Activated T-cell treated with anti-CD3 and anti-CD28 coated beads, Interleukin-2, amount 50 U/mL, for 24 hours (primary cell): ENCODE measurements around the gene DHX29.
A peak's percentile ranks its signal among the peaks of the same experiment; 100 is the strongest.

Experiments
- DNase-seq: peaks from one replicate; pipeline ENCODE4 v3.0.0-alpha.2; 2020
- H3K27ac Mint-ChIP-seq: 2 replicates; pipeline ENCODE4 v1.8.0; 2020; ENCODE audit warnings: mild to moderate bottlenecking, mixed read lengths
- H3K27me3 Mint-ChIP-seq: 2 replicates; pipeline ENCODE4 v1.8.0; 2020; ENCODE audit warnings: mixed read lengths
- H3K36me3 Mint-ChIP-seq: 2 replicates; pipeline ENCODE4 v1.8.0; 2020; ENCODE audit warnings: low read depth, mixed read lengths
- H3K4me1 Mint-ChIP-seq: 2 replicates; pipeline ENCODE4 v1.8.0; 2020; ENCODE audit warnings: low read depth, mixed read lengths
- H3K4me3 Mint-ChIP-seq: 2 replicates; pipeline ENCODE4 v1.8.0; 2020; ENCODE audit warnings: mild to moderate bottlenecking, moderate library complexity, mixed read lengths
- H3K9me3 Mint-ChIP-seq: 2 replicates; pipeline ENCODE4 v1.8.0; 2020; ENCODE audit warnings: mixed read lengths

DHX29 gene

DNA sequence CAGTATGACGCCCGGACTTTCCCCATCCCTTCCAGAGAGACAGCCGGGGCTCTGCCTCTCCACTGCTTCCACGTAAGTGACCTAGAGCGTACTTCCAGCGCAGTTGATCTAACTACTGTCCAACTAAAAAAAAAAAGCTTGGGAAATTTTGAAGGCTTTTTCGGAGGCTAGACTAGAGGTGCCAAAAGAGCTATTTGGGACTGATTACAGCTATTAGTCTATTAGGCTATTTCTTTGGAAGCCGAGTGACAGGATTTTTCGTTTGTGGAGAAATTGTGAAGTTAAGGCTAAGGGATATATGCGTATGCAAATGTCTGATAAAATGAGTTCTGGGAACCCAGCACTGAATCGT is 75.6 kb downstream of the DHX29 start:
- Mint-ChIP-seq H3K4me3 (peak overlapping the region; percentile 71), H3K27me3 (peaks cover 89% of the 10 kb centered on the region), H3K27ac (peak overlapping the region; percentile 30), H3K36me3 (no peaks in the 10 kb centered on the region), H3K4me1 (peaks cover 41% of the 10 kb centered on the region), H3K9me3 (no peaks in the 10 kb centered on the region)
- DNase-seq: no peak

DNA sequence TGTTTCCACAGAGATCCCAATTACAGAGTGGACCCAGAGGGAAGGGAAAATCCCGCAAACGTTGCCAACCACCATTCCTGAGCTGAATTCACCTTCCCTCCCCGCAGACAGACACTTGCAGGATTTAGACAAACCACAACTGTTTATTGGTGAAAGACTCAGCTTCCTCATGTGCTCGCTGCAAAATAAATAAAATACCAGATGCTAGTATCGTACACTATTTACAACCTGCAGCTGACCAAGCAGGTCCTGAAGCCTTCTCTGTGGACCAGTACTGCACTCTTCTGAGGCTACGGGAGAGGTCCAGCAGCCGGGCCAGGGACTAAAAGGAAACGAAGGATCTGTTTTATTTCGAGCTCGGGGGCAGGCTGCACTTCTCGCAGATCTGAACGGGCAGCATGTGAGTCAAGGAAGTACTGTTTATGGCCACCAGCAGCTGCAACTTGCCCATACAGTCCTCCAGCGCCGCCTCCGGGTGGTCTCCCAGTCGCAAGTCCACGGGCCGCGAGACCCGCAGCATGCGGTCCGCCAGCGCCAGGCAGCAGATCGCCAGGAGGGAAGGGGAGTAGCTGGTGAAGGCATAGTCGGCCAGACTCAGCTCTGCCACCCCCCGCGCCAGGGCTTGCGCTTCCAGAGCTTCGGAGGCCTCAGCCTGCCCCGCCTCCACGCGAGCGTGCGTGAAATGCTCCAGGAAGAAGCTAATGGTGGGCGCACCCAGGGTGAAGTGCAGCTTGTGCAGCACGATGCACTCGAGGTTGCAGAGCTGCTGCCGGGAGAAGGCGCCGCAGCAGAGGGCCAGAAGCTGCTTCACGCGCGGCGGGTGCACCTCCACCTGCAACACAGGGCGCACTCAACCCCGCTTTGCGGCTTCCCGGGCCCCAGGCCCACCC is 76.2 kb downstream of the DHX29 start:
- peak; percentile 62 for DNase-seq
- no peaks in the 10 kb centered on the region for H3K36me3 Mint-ChIP-seq
- peaks cover 85% of the 10 kb centered on the region for H3K27me3 Mint-ChIP-seq
- peak overlapping the region; percentile 71 for H3K4me3 Mint-ChIP-seq
- no peaks in the 10 kb centered on the region for H3K9me3 Mint-ChIP-seq
- no peak overlapping the region for H3K27ac Mint-ChIP-seq
- H3K4me1 Mint-ChIP-seq: peaks cover 42% of the 10 kb centered on the region

DNA sequence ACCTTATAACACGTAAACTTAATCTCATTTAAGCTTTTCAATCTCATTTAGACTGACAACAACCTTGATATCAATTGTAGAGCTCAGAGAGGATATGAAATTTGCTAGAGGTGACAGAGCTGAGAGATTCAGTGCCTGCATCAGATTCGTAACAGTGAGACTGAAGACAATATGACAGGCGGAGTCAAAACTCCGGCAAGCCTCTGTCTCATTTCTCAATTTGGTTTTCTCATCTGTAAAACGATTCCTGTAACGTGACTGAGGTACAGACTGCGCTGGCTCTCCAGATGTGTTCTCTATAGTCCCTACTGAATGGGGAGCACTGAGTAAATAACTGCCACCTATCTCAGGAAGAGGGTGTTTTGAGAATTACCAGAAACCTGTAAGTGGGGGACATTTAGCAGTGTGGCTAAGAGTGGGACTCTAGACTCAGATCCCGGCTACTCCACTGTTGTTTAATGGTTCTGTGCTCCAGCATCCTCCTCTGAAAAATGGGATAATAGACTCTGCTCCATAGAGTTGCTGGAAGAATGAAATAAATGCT is 77.3 kb downstream of the DHX29 start:
- Mint-ChIP-seq H3K36me3 (no peaks in the 10 kb centered on the region), H3K4me3 (no peak overlapping the region), H3K4me1 (peaks cover 45% of the 10 kb centered on the region), H3K9me3 (no peaks in the 10 kb centered on the region), H3K27me3 (peaks cover 85% of the 10 kb centered on the region), H3K27ac (no peak overlapping the region)
- DNase-seq: no peak

DNA sequence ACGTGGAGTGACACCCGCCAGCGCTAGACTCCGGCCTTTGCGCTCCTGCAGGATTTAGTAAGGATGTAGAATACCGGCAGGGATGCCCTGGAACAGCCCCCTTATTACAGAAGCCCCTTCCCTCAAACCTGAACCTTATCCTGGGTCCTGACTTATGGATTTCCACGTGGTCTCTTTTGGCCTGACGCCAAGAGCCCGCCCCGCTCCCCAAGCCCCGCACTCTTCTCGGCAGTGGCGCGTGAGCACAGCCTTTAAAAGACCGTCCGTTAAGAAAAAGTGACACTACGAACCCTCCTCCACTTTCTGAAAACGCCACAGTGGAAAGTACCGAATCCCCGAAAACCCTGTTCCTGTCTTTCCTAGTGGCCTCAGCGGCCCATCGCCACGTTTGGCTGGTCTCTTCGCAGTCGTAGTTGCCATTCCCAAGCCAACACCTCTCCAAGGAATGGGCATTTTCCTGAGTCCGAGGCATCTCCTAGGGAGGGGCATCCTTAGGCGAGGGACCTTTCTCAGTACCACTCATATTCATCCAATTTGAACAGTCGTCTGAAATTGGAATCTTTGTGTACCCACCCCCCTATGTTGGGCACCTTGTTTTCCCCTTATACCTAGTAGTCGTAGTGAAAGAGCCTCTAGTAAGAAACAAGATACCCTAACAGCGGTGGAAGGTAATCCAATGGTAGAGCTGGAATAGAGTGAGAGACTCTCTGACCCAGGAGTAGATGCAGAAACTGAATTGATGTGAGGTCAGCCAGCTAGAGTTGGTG is 79.6 kb downstream of the DHX29 start:
- Mint-ChIP-seq H3K4me3 (peak overlapping the region; percentile 58), H3K36me3 (no peaks in the 10 kb centered on the region), H3K27me3 (peaks cover 92% of the 10 kb centered on the region), H3K9me3 (no peaks in the 10 kb centered on the region), H3K27ac (peak overlapping the region; percentile 6), H3K4me1 (peaks cover 49% of the 10 kb centered on the region)
- DNase-seq: no peak

DNA sequence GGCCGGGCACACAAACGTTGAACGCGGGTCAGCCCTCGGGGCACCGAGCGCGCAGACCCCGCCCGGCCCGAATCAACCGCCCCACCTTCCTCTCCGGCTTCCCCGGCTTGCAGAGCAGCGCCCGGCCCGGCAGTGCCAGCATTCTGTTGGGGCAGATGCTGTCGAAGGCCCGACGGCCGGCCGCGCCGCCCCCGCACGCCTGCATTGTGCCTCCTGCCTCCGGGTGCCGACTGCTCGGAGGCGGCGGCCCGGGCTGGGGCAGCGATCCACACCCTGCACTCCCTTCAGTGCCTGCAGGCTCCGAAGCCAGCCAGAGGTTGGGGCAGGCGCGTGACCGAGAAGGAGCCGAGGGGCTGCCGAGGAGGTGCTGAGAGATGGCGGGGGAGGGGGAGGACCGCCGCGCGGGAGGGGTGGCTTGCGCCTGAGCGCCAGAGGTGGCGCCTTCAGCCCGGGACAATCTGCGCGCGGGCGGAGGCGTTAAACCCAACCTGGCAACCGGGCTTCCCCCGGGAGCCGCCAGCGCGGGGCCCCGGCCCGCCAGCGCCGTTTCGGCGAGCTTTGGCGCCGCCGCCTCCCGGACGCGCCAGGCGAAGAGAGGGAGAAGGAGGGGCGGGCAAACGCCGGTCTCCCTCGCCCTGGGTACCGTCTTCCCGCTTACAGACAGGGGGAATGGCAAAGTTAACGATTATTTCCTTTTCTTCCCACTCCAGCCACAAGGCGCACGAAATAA is 80.4 kb downstream of the DHX29 start, which contains the start of gene MCIDAS:
Gene MCIDAS (minus strand): TSS at position 382 of the 730 bp plus-strand sequence. CDS start 177 bp downstream, at position 205.
- Mint-ChIP-seq H3K27me3 (peaks cover 92% of the 10 kb centered on the region), H3K36me3 (no peaks in the 10 kb centered on the region), H3K9me3 (no peaks in the 10 kb centered on the region), H3K27ac (peak within 1 kb of the TSS; percentile 6), H3K4me1 (peaks cover 47% of the 10 kb centered on the region), H3K4me3 (peak within 1 kb of the TSS; percentile 63)
- peak; percentile 79 for DNase-seq

DNA sequence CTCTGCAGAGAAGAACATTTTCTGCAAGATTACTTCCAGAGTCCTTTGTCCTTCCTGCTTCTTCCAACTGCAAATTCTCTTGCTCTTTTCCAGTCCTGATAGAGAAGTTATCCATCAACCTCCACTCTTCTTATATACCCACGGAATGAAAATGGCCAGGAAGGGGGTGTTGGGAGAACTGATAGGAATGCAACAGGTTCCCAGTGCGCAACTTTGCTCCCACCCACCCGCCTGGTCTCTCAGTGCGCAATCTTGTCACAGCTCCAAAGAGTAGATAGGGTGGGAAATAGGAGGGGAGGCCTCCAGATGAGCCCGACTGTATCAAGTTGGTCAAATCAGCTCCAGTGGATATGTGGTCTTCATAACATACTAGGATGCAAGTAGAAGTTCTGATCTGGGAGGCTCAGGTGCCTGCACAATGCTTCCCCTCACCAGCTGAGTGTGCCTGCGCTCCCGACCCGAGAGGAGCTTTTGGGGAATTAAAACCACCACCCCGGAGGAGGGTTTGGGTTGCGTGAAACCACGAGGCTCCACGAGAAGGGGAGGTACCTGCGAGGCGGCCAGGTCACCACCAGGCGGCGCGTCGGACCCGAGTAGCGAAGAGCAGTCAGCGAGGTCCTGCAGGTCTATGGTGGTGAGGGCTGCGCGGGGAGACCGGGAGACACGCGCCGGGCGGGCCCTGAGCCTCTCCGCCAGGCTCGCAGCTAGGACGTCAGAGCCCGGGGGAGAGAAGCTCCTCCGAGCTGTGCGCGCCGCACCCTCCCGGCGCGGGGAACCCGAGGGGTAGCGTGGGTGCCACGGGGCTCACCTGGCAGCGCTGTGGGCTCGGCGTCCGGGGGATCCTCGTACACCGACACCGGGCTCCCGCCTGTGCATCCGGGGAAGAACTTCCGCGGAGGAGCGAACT is 81.2 kb downstream of the DHX29 start:
- Mint-ChIP-seq H3K27me3 (peaks cover 91% of the 10 kb centered on the region), H3K4me3 (peak overlapping the region; percentile 63), H3K9me3 (no peaks in the 10 kb centered on the region), H3K36me3 (no peaks in the 10 kb centered on the region), H3K27ac (no peak overlapping the region), H3K4me1 (peaks cover 42% of the 10 kb centered on the region)
- DNase-seq: peak; percentile 80

DNA sequence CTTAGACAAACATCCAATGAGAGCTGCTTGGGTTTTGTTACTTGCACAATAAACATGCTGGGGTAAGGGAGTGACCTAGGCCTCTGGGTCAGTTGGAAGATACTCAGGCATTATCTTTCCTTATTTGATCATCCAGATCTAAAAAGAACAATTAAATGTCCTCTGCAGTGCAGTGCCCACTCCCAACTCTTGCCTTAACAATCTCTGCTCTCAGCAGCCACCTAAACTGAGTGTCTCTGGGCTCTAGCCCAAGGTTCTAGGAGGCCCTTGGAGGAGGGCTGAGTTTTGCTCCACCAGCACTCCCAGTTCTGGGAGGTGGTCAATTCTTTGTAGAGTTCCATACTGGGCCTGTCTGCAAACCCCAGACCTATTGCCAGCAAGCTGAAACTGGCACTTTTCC is 82.1 kb downstream of the DHX29 start:
- DNase-seq: no peak
- peaks cover 42% of the 10 kb centered on the region for H3K4me1 Mint-ChIP-seq
- no peaks in the 10 kb centered on the region for H3K9me3 Mint-ChIP-seq
- no peak overlapping the region for H3K4me3 Mint-ChIP-seq
- H3K36me3 Mint-ChIP-seq: no peaks in the 10 kb centered on the region
- H3K27me3 Mint-ChIP-seq: peaks cover 91% of the 10 kb centered on the region
- no peak overlapping the region for H3K27ac Mint-ChIP-seq

DNA sequence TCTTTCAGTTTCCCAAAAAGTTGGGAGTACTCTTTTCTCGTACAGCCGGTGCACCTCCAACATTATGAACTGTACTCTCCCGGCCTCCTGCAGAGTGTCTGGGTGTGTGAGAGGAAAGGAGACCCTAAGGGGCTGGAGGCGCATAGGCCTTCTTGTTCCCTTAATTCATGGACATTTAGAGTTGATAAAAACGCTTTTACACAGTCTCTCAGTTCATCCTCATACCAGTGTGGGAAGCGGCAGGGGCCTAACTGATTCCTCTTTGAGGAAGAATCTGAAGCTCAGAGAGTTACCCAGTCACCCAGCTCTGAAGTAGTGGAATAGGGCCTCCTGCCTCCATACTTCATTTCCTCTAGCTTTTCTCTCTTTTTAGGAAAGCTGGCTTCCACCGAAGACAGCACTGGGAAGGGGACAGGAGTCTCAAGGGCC is 83.7 kb downstream of the DHX29 start:
- Mint-ChIP-seq H3K4me3 (no peak overlapping the region), H3K36me3 (no peaks in the 10 kb centered on the region), H3K27ac (no peak overlapping the region), H3K9me3 (no peaks in the 10 kb centered on the region), H3K4me1 (peaks cover 42% of the 10 kb centered on the region), H3K27me3 (peaks cover 89% of the 10 kb centered on the region)
- DNase-seq: no peak

DNA sequence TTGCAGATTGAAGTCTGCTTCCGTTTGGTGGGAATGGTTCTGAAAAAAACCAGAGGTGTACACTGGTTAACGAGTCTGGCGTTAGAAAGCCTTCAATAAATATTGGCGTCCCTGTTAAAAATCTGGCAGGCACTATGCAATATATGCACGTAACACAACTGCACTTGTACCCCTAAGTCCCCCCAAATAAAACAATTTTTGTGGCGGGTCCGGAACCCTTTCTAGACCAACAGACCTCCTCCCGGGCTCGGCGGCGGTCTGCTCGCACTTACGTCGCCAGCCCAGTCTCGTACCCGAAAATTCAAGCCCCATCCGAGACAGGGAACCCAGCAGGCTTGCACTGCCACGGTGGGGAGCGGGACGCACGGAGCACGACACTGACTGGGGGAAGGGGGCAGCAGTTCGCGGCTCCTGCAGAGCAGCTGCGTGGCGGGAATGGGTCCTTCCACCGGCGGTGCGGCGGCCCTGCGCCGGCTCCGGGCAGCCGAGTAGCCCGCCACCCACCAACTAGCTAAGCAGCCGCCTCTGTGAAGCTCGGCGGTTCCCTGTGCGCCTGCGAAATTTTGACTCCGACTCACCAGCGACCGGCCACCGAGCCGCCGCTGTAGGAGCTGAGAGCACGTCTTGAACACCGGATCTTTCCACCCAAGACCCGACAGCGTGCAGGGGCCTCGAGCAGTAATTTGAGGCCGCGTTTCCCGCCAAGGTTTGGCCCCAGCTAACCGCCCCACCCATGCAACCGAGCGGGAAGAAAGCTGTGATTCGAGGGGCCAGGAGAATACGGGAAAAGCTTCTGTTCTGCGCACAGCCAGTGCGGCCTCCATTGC is 84.3 kb downstream of the DHX29 start:
- Mint-ChIP-seq H3K9me3 (no peaks in the 10 kb centered on the region), H3K27me3 (peaks cover 89% of the 10 kb centered on the region), H3K4me3 (peak overlapping the region; percentile 49), H3K27ac (no peak overlapping the region), H3K36me3 (no peaks in the 10 kb centered on the region), H3K4me1 (peaks cover 42% of the 10 kb centered on the region)
- DNase-seq: no peak

DNA sequence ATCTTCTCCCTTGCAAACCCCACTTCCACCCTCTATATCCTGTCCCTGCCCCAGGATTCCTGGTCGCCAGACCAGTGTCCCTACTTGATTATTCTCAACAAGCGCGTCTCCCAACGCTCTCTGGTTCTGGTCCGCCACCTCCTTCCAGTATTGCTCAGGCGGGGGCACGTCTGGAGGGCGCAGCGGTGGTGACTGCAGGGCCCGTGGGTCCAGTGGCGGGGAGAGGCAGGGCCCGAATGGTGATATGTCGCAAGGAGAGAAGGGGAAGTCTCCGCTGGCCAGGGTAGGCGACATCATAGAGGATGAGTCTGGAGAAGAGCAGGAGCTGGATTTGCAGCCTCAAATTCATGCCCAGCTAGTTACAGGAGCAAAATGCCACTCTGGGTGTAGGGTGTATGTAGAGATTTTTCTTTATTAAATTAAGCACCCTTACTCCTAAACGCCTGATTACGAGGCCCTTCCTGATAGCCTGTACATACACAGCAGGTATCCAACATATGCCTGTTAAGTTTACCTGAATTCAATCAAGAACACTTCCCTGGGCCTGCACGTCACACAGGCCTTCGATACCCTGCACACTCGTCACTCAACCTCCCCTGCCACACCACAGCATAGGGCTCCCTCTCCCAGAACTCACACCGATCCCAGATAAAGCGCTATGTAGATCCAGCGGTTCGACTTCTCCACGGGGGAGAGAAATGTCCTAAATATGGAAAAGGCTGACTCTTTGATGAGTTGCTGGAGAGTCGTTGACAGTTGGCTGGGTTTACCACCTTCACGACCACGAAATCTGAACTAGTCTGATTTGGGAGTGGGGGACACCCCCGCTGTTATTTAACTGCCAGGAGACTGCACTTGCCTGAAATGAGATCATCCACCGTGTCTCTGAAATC is 85.2 kb downstream of the DHX29 start:
- H3K4me1 Mint-ChIP-seq: peaks cover 35% of the 10 kb centered on the region
- no peak overlapping the region for H3K27ac Mint-ChIP-seq
- peaks cover 85% of the 10 kb centered on the region for H3K27me3 Mint-ChIP-seq
- H3K36me3 Mint-ChIP-seq: no peaks in the 10 kb centered on the region
- no peak for DNase-seq
- no peaks in the 10 kb centered on the region for H3K9me3 Mint-ChIP-seq
- H3K4me3 Mint-ChIP-seq: peak overlapping the region; percentile 49

DNA sequence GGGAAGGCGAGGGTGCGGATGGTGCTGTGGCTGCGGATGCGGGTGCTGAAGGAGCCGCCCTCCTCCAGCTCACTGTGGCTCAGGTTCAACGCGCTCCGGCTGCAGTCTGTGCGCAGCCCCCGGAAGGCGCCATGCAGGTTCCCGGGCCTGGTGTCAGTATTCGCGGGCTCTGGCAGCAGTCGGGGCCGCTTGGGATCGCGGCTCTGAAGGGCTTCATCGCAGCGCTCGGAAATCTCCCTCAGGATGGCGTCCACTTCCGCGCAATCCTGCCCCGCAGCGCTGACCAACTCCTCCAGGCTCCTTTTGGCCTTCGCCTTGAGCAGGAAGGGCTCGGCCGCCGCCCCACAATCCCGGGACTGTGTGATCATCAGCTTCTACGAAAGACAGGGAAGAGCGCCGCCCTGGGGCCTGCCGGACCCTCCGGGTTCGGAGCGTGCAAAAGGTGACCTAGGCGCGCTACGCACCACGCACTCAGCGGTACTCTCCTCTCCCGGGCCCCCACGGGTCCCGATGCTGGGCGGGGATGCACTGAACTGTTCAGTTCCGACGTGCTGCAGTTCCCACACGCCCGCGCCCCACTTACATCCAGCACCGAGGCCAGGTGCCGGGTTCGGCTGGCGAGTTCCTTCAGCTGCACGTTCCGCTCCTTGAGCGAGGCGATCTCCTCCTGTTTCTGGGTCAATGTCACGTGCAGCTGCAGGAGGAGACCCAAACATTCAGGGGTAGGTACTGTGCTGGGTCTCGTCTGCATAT is 86.9 kb downstream of the DHX29 start:
- no peak for DNase-seq
- Mint-ChIP-seq H3K4me3 (peak overlapping the region; percentile 72), H3K27ac (no peak overlapping the region), H3K36me3 (no peaks in the 10 kb centered on the region), H3K4me1 (peaks cover 30% of the 10 kb centered on the region), H3K9me3 (no peaks in the 10 kb centered on the region), H3K27me3 (peaks cover 82% of the 10 kb centered on the region)

DNA sequence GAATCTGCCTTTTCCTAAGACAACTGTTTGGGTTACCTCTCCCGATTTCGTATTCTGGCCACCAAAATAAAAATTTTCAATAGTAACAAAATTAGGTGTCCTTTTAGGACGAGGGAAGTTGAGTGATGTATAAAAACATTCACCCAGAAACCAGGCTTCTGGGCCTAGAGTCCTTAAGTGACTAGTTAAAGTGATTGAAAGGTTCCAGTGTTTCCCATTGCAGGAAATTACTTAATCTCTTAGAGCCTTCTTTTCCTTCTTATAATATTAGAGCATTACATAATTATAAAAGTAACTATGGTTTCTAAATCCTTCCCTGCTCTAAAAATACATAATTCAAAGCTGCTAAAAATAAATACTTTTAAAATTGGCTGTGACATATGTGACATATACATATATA is 87.7 kb downstream of the DHX29 start:
- Mint-ChIP-seq H3K4me1 (peaks cover 30% of the 10 kb centered on the region), H3K4me3 (no peak overlapping the region), H3K36me3 (no peaks in the 10 kb centered on the region), H3K9me3 (no peaks in the 10 kb centered on the region), H3K27me3 (peaks cover 77% of the 10 kb centered on the region), H3K27ac (no peak overlapping the region)
- no peak for DNase-seq
